ENCODE data around the gene DSP.

Gene DSP

DNA sequence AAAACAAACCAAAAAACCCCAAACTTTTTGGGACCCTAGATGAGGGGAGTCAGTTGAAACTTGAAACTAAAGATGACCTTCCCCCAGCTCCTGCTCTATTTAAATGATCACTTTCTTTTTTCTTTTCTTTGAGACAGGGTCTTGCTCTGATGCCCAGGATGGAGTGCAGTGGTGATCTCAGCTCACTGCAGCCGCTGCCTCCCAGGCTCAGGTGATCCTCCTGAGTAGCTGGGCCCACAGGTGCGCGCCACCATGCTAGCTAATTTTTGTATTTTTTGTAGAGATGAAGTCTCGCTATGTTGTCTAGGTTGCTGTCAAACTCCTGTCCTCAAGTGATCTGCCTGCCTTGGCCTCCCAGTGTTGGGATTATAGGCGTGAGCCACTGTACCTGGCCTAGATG is 7.3 kb upstream of the DSP start:
- no peak for DNase-seq

- DNase-seq: no peak
Measured at GRCh38 chr6:7535498-7535897, 6.0 kb upstream of the DSP start.

DNA sequence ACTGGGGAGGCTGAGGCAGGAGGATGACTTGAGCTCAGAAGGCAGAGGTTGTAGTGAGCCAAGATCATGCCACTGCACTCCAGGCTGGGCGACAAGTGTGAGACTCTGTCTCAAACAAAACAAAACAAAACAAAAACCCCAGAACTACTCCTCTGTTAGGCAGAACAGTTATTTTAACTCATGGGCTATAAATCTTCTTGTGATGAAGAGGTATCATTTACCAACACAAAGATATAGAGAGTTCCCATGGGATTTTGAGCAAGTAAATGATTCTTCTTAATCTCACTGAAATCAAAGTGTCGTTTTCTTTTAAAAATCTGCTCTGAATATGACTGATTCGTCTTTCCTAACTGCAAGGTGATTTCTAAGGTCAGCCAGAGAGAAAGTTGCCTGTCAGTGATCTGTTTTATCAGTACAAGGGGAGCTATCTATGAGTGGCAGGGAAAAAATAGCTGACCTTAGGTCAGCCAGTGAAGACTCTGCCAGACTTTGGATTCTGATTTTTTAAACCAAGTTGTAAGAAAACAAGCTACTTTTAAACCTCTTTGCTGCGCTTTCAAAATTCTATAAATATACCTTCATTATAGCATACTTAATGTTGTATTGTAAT is 3.8 kb upstream of the DSP start:
- DNase-seq: no peak

DNA sequence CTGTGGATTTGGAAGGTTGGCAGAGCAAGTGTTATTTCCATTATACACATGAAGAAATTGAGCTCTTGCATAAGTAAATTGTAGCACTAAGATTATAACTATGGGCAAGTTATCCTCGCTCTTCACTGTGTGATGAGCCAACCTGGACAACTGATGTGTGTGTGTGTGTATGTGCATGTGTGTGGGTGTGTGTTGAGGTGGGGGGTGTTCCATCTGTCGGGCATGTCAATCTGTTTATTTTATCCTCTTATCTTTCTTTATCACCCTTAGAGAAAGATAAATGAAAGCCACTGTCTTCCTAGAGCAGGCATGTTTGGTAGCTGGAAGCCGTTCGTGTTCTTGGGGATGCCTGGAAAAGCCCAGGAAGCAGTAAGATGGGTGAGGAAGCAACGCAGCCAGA is 3.0 kb upstream of the DSP start:
- DNase-seq: no peak

- DNase-seq: no peak
Measured at GRCh38 chr6:7540595-7540994, 876 bp upstream of the DSP start.

DNA sequence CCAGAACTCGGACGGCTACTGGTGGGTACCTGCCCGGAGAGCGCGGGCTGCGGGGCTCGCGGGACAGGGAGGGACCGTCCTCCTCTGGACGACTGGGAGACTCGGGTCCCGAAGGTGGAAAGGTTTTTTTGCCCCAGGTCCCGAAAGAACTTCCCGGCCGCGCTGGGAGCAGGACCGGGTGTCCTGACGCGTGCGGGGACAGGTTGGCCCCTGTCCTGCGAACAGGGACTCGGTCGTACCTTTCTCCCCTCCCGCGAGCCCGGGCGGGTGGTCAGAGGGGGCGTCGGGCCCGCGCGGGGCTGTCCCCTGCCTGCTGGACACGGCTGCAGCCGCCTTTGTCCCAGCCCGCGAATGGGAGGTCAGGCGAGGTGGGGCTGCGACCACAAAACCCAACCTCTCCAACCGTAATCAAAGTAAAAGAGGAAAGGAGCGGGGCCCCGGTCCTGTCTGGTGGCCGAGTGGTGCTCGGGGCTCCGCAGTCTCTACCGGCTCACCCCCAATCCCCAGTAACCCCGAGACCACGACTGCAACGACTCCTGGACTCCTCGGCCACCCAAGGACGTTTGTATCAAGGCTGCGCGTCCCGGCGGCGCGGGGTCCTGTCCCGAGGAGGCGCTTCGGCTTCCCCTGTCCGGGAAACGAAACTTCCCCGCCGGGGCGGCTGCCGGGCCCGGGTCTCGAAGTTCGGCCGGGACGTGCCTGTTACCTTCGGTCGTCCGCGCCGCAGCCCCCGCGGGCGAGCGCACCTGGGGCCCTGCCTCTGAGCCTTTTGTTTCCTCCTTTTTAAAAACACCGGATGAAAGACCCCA is 798 bp downstream of the DSP start:
- no peak for DNase-seq

DNA sequence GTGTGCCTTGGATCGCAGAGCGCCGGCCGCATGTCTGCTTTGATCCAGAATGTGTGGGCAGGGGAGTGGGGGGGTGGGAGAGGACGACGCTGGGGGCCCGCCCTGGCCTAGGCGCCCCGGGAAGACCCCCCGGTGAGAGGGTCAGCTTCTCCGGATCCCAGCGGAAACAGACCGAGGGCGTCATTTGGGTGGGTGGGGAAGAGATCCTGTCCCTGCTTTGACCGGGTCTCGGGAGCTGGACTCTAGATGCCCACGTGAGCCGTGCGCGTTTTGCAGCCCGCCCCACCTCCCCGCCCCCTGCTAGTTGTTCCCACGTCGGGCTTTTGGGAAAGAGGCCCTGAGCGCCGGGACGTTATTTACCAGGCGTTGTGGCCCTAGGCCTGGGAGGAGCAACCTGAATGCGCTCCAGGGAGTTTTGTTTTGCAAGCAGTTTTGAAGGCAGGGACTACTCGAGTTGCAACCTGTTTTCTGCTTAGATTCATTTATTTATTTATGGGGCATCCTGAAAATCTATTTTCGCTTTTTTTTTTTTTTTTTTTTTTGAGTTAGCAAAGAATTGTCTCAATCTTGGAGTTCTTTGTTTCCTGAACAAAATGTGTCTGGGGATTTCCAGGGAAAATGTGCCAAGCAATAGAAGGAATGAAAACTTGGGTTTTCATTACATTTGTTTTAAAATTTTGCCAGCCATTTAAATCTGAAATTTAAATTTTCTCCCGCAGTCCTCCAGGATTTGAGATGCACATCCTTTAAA is 1.6 kb downstream of the DSP start:
- no peak for DNase-seq

- no peak for DNase-seq
Measured at GRCh38 chr6:7543789-7544424, 2.4 kb downstream of the DSP start.

- no peak for DNase-seq
Measured at GRCh38 chr6:7544597-7544996, 3.1 kb downstream of the DSP start.

DNA sequence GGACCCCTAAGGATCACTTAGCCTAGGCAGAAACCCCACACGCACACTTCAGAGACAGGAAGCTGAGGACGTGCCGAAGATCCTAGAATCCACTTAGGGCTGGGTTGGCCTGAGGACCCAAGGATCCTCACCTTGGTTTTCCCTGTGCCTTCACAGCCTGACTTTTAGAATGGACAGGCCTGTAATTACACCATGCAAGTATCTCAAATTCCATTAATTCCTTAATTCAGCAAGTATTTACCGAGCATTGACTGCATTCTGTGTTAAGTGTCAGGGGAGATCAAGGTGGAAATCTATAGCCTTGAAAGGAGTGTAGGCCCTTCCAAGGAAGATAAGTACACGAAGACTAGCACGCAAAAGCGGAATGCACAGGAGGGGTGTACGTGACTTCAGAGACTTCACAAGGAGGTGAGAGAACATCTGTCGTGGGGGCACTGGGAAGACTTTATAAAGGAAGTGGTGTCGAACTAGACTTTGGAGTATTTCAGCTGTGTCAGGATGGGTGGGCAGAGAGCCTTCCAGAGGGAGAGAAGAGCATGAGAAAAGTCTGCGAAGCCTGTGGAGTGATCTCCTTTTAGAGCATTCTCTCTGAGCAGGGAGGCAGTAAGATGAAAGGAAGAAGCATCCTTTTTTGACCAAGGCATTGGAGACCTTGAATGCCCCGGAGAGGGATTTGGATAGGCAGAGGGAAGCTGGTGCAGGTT is 4.0 kb downstream of the DSP start:
- no peak for DNase-seq

DNA sequence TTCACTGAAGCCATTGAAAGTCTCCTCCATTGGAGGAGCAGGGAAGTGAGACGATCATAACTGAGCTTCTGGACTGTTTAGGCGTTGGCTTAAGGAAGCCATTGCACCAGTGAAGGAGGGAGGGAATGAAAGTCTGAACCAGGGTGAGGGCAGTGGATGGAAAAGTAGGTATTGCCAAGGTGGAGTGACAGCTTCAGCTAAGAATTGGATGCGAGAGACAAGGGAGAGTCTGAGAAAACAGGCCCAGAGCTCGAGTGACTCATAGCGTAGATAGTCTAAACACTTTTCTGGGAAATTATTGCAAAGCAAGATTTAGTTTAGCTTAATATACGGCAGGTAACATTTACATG is 4.5 kb downstream of the DSP start:
- no peak for DNase-seq

GRCh38 chr6:7546383-7546782 is 4.9 kb downstream of the DSP start:
- DNase-seq: no peak

- DNase-seq: no peak
Measured at GRCh38 chr6:7546896-7547295, 5.4 kb downstream of the DSP start.

- no peak for DNase-seq
Measured at GRCh38 chr6:7547315-7547714, 5.8 kb downstream of the DSP start.

DNA sequence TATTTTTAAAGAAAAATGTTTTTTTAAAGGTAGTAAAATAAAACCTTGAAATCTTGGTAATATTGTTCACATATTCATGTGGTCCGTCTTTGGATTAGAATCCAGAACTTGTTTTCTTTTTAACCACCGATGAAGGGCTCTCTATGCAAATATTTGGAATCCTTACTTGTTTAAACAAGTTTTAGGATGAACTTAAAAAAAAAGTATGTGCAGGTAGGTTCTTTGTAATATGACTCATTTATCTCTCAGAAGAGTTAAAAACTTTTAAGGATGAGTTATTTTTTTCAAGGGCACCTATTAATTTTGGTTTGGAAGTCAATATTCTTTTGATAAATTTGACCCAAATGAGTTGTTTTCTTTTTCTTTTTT is 8.9 kb downstream of the DSP start:
- DNase-seq: no peak

DNA sequence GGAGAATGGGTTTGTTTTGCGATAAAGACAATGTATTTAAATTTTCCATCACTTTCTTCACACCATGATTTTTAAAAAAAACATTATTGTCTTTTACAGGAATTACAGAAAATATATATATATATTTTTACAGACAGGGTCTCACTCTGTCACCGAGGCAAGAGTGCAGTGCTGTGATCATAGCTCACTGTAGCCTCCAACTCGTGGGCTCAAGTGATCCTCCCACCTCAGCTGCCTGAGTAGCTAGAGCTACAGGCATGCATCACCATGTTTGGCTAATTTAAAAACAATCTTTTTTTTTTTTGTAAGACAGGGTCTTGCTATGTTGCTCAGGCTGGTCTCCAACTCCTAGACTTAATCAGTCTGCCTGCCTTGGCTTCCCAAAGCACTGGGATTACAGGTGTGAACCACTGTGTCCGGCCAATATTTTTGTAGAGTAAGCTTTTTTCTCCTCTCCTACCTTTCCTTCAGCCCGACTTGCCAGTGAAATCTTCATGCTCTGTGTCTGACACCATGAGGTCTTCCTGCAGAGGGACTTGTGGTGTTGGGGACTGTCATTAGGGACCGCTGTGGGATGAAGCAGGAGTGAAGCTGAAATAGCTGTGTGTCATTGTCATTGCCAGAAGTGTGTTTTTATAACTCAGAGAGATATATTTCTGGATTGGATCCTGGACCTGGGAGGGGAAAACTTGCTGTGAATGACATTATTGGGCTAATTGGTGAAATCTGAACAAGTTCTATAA is 13.2 kb downstream of the DSP start:
- no peak for DNase-seq

DNA sequence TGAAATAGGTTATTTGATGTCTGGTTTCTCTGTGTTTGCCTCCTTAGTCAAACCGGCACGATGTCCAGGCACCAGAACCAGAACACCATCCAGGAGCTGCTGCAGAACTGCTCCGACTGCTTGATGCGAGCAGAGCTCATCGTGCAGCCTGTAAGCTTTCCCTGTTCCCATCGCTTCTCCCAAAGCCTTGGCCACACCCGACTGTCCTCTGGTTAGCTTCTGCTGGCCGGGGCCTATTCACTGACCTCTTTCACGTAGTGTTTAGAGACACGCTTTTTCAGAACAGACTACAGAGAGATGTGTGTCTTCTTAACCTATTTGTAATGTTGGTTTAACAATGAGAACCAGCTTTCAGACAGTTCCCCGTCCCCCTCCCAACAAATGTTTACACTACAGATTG is 14.2 kb downstream of the DSP start:
- DNase-seq: no peak

- no peak for DNase-seq
Measured at GRCh38 chr6:7556394-7557106, 15.1 kb downstream of the DSP start.

DNA sequence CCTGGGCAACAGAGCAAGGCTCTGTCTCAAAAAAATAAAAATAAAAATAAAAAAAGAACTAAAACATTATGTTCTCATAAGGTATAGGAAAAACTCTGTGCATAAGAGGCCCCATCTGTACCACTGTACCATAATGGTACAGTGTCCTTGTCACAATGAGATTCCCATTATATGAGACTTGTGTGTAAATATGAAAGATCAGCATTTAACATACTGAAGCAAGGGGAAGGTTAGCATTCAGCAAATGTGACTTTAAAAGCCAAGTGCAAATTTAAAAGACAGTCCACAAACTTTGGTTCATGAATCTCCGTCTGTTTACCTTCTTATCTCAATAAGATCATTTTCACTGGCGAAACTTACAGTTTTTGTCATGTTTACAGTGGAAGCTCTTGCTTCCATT is 16.2 kb downstream of the DSP start:
- no peak for DNase-seq

DNA sequence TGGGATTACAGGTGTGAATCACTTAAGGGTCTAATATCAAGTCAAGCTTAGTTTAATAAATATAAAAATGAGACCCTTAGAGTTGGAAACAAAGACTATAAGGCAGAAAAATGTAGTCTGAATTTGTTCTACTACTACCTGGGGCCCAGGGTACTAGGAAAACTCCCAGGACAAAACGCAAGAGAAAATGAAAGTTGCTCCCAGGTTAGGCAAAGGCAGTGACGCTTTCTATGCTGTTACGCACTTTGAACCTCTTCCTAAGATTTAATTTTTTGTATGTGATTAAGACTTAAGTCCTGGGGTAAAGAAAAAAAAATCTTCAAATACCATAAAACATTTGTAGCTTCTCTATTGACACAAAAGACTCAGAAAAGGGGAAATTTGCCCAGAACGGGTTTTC is 17.3 kb downstream of the DSP start:
- no peak for DNase-seq

All from amygdala (tissue), 56 donors.